K562 (cell line): ENCODE results near the gene OR10H5. TPM values are rescaled to one million over a fixed set of nuclear protein-coding genes. Genes with fewer than 3 reads are reported as not detected.
A peak's percentile ranks its signal among the peaks of the same experiment; 100 is the strongest.

ENCODE experiments used
- ASH1L ChIP-seq: fragments of 450-650 bp; IDR thresholded peaks from 2 replicates; pipeline ENCODE4 v1.6.1; 2018; ENCODE audit warnings: borderline replicate concordance, mild to moderate bottlenecking, low read depth; ENCODE audit not compliant: partially characterized antibody
- ELF2 ChIP-seq: fragments of 250-450 bp; sonication (Bioruptor Pico); IDR thresholded peaks from 2 replicates; pipeline ENCODE4 v1.5.0; 2021; ENCODE audit warnings: mild to moderate bottlenecking
- MBD2 ChIP-seq: sonication (generic); IDR thresholded peaks from 2 replicates; pipeline ENCODE4 v1.6.1; 2016; ENCODE audit warnings: low read depth, borderline replicate concordance
- NFIX ChIP-seq: fragments of 250-450 bp; sonication (Bioruptor Pico); IDR thresholded peaks from 2 replicates; pipeline ENCODE4 v1.4.0; 2020; ENCODE audit warnings: low read depth, mild to moderate bottlenecking, moderate library complexity
- NFRKB ChIP-seq: fragments of 450-650 bp; IDR thresholded peaks from 2 replicates; pipeline ENCODE4 v1.6.1; 2016; ENCODE audit warnings: low read depth
- RUNX1 ChIP-seq: sonication (generic); IDR thresholded peaks from 2 replicates; pipeline ENCODE4 v1.6.1; 2016; ENCODE audit warnings: antibody characterized with exemption, low read depth
- SRSF9 ChIP-seq: fragments of 200-400 bp; formaldehyde crosslinking; IDR thresholded peaks from 2 replicates; pipeline ENCODE4 v1.6.1; 2017; ENCODE audit warnings: low read depth, low read length, borderline replicate concordance
- ZNF253 ChIP-seq: fragments of 250-450 bp; sonication (Bioruptor Pico); conservative IDR thresholded peaks from 2 replicates; pipeline ENCODE4 v1.6.1; 2021; ENCODE audit warnings: mild to moderate bottlenecking
- polyA plus RNA-seq, 8 experiments: library from polyadenylated mRNA; depleted of rRNA in 4 of 8; stranded (reverse) in 5 of 8; unstranded in 3 of 8; fragments of >200 nt; fragmentation: Nextera tagmentation in 2 of 8; fragmentation: Illumina TruSeq in 1 of 8; extraction: Ambion mirVana in 2 of 8; extraction: Trizol in 1 of 8; gene quantifications; 2 replicates each; pipeline versions ENCODE4 v1.2.1 to v1.2.3, GENCODE V29; 2011 to 2014; ENCODE audit warnings: inconsistent platforms in 1 of 8, missing spikeins in 1 of 8
- total RNA-seq, 7 experiments: library from RNA; depleted of rRNA in 6 of 7; stranded (reverse); fragments of >200 nt in 6 of 7; fragmentation: Illumina TruSeq in 2 of 7; extraction: Trizol in 2 of 7; gene quantifications; 2 replicates each; pipeline versions ENCODE4 v1.2.1 to v1.2.3, GENCODE V29; 2011 to 2021; ENCODE audit warnings: low replicate concordance in 1 of 7
- TF ChIP-seq, protein P1 (sequence below): fragments of 250-450 bp; sonication (Bioruptor Pico); IDR thresholded peaks from 2 replicates; pipeline ENCODE4 v1.5.0; 2022; ENCODE audit warnings: mild to moderate bottlenecking
- TF ChIP-seq, protein P2 (sequence below): fragments of 250-450 bp; sonication (Bioruptor Pico); IDR thresholded peaks from 2 replicates; pipeline ENCODE4 v1.5.0; 2020; ENCODE audit warnings: mild to moderate bottlenecking
- TF ChIP-seq, protein P3 (sequence below), 3 experiments: IDR thresholded peaks in 2 of 3; conservative IDR thresholded peaks in 1 of 3; 2 replicates each; pipeline ENCODE4 v1.5.1; 2011 to 2012; ENCODE audit warnings: low read length in 3 of 3, mild to moderate bottlenecking in 3 of 3, control low read depth in 2 of 3, improper control_type of control experiment in 1 of 3, inconsistent platforms in 1 of 3, low read depth in 1 of 3, mixed read lengths in 1 of 3, moderate library complexity in 1 of 3; ENCODE audit not compliant: insufficient read depth in 2 of 3
- TF ChIP-seq, protein P4 (sequence below): sonication (generic); formaldehyde crosslinking; IDR thresholded peaks from 2 replicates; pipeline ENCODE4 v1.8.1; 2023; ENCODE audit warnings: missing genetic modification reagents, mild to moderate bottlenecking, borderline replicate concordance
- TF ChIP-seq, protein P5 (sequence below), 2 experiments: fragments of 450-650 bp in 1 of 2; IDR thresholded peaks; 2 replicates each; pipeline ENCODE4 v1.6.1; 2011 to 2017; ENCODE audit warnings: low read depth in 2 of 2, antibody characterized with exemption in 1 of 2, borderline replicate concordance in 1 of 2, low read length in 1 of 2, mild to moderate bottlenecking in 1 of 2, mixed read lengths in 1 of 2; ENCODE audit not compliant: control insufficient read depth in 1 of 2

OR10H5 gene
- total and polyA plus RNA-seq, 9 of the 15 experiments (the other 6 are each of a cell fraction or from before 2014, with no cell fraction given) = not detected

DNA sequence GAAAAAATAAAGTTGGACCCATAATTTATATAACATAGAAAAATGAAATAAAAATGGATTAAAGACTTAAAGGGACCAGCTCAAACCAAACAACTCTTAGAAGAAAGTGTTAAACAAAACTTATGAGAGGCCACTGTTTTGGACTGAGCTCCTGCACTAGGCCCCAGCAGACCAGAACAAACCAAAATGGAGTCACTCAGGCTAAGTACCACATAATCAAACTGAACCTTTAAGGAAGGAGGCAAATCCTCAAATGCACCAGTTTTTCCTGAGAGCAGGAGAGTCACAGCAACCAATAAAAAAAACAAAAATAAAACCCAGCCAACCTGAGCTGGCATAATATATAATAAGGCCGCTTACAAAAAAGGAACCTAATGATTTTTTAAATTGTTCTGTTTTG lies 38.3 kb downstream of the OR10H5 start (continued):
- TF ChIP-seq ASH1L = no peak
- TF ChIP-seq, protein P1, sequence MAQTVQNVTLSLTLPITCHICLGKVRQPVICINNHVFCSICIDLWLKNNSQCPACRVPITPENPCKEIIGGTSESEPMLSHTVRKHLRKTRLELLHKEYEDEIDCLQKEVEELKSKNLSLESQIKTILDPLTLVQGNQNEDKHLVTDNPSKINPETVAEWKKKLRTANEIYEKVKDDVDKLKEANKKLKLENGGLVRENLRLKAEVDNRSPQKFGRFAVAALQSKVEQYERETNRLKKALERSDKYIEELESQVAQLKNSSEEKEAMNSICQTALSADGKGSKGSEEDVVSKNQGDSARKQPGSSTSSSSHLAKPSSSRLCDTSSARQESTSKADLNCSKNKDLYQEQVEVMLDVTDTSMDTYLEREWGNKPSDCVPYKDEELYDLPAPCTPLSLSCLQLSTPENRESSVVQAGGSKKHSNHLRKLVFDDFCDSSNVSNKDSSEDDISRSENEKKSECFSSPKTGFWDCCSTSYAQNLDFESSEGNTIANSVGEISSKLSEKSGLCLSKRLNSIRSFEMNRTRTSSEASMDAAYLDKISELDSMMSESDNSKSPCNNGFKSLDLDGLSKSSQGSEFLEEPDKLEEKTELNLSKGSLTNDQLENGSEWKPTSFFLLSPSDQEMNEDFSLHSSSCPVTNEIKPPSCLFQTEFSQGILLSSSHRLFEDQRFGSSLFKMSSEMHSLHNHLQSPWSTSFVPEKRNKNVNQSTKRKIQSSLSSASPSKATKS (CRISPR knock-in tag) = no peak
- no peak for TF ChIP-seq NFRKB
- TF ChIP-seq ZNF253 (CRISPR knock-in tag) = no peak
- TF ChIP-seq ELF2 (CRISPR knock-in tag) = no peak
- TF ChIP-seq, protein P2, sequence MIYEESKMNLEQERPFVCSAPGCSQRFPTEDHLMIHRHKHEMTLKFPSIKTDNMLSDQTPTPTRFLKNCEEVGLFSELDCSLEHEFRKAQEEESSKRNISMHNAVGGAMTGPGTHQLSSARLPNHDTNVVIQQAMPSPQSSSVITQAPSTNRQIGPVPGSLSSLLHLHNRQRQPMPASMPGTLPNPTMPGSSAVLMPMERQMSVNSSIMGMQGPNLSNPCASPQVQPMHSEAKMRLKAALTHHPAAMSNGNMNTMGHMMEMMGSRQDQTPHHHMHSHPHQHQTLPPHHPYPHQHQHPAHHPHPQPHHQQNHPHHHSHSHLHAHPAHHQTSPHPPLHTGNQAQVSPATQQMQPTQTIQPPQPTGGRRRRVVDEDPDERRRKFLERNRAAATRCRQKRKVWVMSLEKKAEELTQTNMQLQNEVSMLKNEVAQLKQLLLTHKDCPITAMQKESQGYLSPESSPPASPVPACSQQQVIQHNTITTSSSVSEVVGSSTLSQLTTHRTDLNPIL (CRISPR knock-in tag) = 0 out of 2 replicates have a peak, but pooled peaks have one; percentile 65
- no peak for TF ChIP-seq MBD2
- TF ChIP-seq RUNX1 = no peak
- TF ChIP-seq, protein P3, sequence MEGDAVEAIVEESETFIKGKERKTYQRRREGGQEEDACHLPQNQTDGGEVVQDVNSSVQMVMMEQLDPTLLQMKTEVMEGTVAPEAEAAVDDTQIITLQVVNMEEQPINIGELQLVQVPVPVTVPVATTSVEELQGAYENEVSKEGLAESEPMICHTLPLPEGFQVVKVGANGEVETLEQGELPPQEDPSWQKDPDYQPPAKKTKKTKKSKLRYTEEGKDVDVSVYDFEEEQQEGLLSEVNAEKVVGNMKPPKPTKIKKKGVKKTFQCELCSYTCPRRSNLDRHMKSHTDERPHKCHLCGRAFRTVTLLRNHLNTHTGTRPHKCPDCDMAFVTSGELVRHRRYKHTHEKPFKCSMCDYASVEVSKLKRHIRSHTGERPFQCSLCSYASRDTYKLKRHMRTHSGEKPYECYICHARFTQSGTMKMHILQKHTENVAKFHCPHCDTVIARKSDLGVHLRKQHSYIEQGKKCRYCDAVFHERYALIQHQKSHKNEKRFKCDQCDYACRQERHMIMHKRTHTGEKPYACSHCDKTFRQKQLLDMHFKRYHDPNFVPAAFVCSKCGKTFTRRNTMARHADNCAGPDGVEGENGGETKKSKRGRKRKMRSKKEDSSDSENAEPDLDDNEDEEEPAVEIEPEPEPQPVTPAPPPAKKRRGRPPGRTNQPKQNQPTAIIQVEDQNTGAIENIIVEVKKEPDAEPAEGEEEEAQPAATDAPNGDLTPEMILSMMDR (IDR thresholded peaks at IDR 0.05 in 2 of 3, conservative IDR thresholded peaks at IDR 0.05 in 1 of 3; ENCODE audit: insufficient read depth in 2 of 3, low read depth in 1 of 3, low read length in 3 of 3) = no peak
- TF ChIP-seq, protein P4, sequence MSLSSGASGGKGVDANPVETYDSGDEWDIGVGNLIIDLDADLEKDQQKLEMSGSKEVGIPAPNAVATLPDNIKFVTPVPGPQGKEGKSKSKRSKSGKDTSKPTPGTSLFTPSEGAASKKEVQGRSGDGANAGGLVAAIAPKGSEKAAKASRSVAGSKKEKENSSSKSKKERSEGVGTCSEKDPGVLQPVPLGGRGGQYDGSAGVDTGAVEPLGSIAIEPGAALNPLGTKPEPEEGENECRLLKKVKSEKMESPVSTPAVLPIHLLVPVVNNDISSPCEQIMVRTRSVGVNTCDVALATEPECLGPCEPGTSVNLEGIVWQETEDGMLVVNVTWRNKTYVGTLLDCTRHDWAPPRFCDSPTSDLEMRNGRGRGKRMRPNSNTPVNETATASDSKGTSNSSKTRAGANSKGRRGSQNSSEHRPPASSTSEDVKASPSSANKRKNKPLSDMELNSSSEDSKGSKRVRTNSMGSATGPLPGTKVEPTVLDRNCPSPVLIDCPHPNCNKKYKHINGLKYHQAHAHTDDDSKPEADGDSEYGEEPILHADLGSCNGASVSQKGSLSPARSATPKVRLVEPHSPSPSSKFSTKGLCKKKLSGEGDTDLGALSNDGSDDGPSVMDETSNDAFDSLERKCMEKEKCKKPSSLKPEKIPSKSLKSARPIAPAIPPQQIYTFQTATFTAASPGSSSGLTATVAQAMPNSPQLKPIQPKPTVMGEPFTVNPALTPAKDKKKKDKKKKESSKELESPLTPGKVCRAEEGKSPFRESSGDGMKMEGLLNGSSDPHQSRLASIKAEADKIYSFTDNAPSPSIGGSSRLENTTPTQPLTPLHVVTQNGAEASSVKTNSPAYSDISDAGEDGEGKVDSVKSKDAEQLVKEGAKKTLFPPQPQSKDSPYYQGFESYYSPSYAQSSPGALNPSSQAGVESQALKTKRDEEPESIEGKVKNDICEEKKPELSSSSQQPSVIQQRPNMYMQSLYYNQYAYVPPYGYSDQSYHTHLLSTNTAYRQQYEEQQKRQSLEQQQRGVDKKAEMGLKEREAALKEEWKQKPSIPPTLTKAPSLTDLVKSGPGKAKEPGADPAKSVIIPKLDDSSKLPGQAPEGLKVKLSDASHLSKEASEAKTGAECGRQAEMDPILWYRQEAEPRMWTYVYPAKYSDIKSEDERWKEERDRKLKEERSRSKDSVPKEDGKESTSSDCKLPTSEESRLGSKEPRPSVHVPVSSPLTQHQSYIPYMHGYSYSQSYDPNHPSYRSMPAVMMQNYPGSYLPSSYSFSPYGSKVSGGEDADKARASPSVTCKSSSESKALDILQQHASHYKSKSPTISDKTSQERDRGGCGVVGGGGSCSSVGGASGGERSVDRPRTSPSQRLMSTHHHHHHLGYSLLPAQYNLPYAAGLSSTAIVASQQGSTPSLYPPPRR (CRISPR knock-in tag) = no peak
- TF ChIP-seq, protein P5, sequence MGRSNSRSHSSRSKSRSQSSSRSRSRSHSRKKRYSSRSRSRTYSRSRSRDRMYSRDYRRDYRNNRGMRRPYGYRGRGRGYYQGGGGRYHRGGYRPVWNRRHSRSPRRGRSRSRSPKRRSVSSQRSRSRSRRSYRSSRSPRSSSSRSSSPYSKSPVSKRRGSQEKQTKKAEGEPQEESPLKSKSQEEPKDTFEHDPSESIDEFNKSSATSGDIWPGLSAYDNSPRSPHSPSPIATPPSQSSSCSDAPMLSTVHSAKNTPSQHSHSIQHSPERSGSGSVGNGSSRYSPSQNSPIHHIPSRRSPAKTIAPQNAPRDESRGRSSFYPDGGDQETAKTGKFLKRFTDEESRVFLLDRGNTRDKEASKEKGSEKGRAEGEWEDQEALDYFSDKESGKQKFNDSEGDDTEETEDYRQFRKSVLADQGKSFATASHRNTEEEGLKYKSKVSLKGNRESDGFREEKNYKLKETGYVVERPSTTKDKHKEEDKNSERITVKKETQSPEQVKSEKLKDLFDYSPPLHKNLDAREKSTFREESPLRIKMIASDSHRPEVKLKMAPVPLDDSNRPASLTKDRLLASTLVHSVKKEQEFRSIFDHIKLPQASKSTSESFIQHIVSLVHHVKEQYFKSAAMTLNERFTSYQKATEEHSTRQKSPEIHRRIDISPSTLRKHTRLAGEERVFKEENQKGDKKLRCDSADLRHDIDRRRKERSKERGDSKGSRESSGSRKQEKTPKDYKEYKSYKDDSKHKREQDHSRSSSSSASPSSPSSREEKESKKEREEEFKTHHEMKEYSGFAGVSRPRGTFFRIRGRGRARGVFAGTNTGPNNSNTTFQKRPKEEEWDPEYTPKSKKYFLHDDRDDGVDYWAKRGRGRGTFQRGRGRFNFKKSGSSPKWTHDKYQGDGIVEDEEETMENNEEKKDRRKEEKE (IDR thresholded peaks at IDR 0.05; ENCODE audit: borderline replicate concordance in 1 of 2, control insufficient read depth in 1 of 2, low read depth in 2 of 2, low read length in 1 of 2) = no peak
- no peak for TF ChIP-seq NFIX (CRISPR knock-in tag)
- TF ChIP-seq SRSF9 = no peak
